ENCODE data around the gene FIGLA. TPM values are rescaled to one million over a fixed set of nuclear protein-coding genes. Genes with fewer than 3 reads are reported as not detected.
A peak's percentile ranks its signal among the peaks of the same experiment; 100 is the strongest.

Gene FIGLA
- total RNA-seq, 2 donors from 2014 or later: not detected

GRCh38 chr2:70785137-70785911, 5.1 kb downstream of the FIGLA start:
- Histone ChIP-seq H3K27ac (no peak overlapping the region), H3K36me3 (no peaks in the 10 kb centered on the region), H3K9me3 (no peaks in the 10 kb centered on the region), H3K4me3 (no peak overlapping the region), H3K27me3 (replicated peaks; ENCODE audit: insufficient read depth) (peaks cover 5% of the 10 kb centered on the region), H3K4me1 (replicated peaks) (no peaks in the 10 kb centered on the region)
- TF ChIP-seq CTCF (IDR thresholded peaks at IDR 0.05) (peak in 2 of 4 experiments; percentile 19 to 23), POLR2A (IDR thresholded peaks at IDR 0.05) (no peak)
- DNase-seq (ENCODE audit: low spot score): no peak
- intact Hi-C loops (cut with DNase I): loop anchor here (10.0 kb wide), 1 partner anchor 139 kb away; no protein-coding TSS in a partner anchor
- WGBS: 16% methylated on average over 7 of the region's 7 CpGs

- 97% methylated on average over 2 of the region's 2 CpGs for WGBS
- H3K27ac ChIP-seq: no peak overlapping the region
- no peak overlapping the region for H3K4me3 ChIP-seq
- H3K36me3 ChIP-seq: no peaks in the 10 kb centered on the region
- H3K9me3 ChIP-seq: no peaks in the 10 kb centered on the region
- TF ChIP-seq CTCF (IDR thresholded peaks at IDR 0.05): no peak
- TF ChIP-seq POLR2A (IDR thresholded peaks at IDR 0.05): no peak
- TF ChIP-seq POLR2AphosphoS5 (IDR thresholded peaks at IDR 0.05): no peak
- peaks cover 3% of the 10 kb centered on the region for H3K27me3 ChIP-seq (replicated peaks; ENCODE audit: insufficient read depth)
- no peaks in the 10 kb centered on the region for H3K4me1 ChIP-seq (replicated peaks)
- DNase-seq (ENCODE audit: low spot score): no peak
- intact Hi-C loops (cut with DNase I): loop anchor here (10.0 kb wide), 1 partner anchor 140 kb away; no protein-coding TSS in a partner anchor
Measured at GRCh38 chr2:70784320-70784719, 6.1 kb downstream of the FIGLA start.

GRCh38 chr2:70779911-70780545, 10.4 kb downstream of the FIGLA start:
- 73% methylated on average over 8 of the region's 8 CpGs for WGBS
- intact Hi-C loops (cut with DNase I): loop anchor here (10.0 kb wide), 1 partner anchor 145 kb away; no protein-coding TSS in a partner anchor
- H3K27ac ChIP-seq: no peak overlapping the region

GRCh38 chr2:70779491-70779890, 11.0 kb downstream of the FIGLA start:
- intact Hi-C loops (cut with DNase I): no loop called here
- Histone ChIP-seq H3K27ac (no peak overlapping the region), H3K27me3 (replicated peaks; ENCODE audit: insufficient read depth) (no peaks in the 10 kb centered on the region), H3K4me1 (replicated peaks) (no peaks in the 10 kb centered on the region), H3K4me3 (no peak overlapping the region), H3K9me3 (no peaks in the 10 kb centered on the region), H3K36me3 (no peaks in the 10 kb centered on the region)
- DNase-seq (ENCODE audit: low spot score): no peak
- TF ChIP-seq POLR2A (IDR thresholded peaks at IDR 0.05) (no peak), POLR2AphosphoS5 (IDR thresholded peaks at IDR 0.05) (no peak), CTCF (IDR thresholded peaks at IDR 0.05) (no peak)
- 75% methylated on average over 3 of the region's 3 CpGs for WGBS

More at GRCh38 chr2:70779911-70780545, 10.4 kb downstream of the FIGLA start:
- Histone ChIP-seq H3K27me3 (replicated peaks; ENCODE audit: insufficient read depth) (no peaks in the 10 kb centered on the region), H3K4me3 (no peak overlapping the region), H3K36me3 (no peaks in the 10 kb centered on the region), H3K9me3 (no peaks in the 10 kb centered on the region), H3K4me1 (replicated peaks) (no peaks in the 10 kb centered on the region)
- TF ChIP-seq POLR2A (IDR thresholded peaks at IDR 0.05): no peak
- DNase-seq (ENCODE audit: low spot score): no peak

- no peaks in the 10 kb centered on the region for H3K4me1 ChIP-seq (replicated peaks)
- WGBS: 33% methylated on average over 1 of the region's 1 CpG
- H3K4me3 ChIP-seq: no peak overlapping the region
- DNase-seq (ENCODE audit: low spot score): no peak
- TF ChIP-seq CTCF (IDR thresholded peaks at IDR 0.05) (no peak), POLR2A (IDR thresholded peaks at IDR 0.05) (no peak), POLR2AphosphoS5 (IDR thresholded peaks at IDR 0.05) (no peak)
- no peak overlapping the region for H3K27ac ChIP-seq
- no peaks in the 10 kb centered on the region for H3K36me3 ChIP-seq
- no peaks in the 10 kb centered on the region for H3K9me3 ChIP-seq
- intact Hi-C loops (cut with DNase I): no loop called here
- H3K27me3 ChIP-seq (replicated peaks; ENCODE audit: insufficient read depth): no peaks in the 10 kb centered on the region
Measured at GRCh38 chr2:70778676-70779075, 11.8 kb downstream of the FIGLA start.

Measured in prostate gland (tissue), 2 donors.